SK-N-SH treated with all-trans-retinoic acid at 6 μM for 48 hours (cell line): Measurements from ENCODE around the gene GPR34.

Experiments used
- TCF4 ChIP-seq: fragments of 250-450 bp; sonication (Bioruptor Pico); IDR thresholded peaks from 2 replicates; pipeline ENCODE4 v1.8.0; 2021; ENCODE audit warnings: mild to moderate bottlenecking, moderate library complexity, borderline replicate concordance
- TOX ChIP-seq: fragments of 250-450 bp; sonication (Bioruptor Pico); IDR thresholded peaks from 2 replicates; pipeline ENCODE4 v1.8.0; 2021; ENCODE audit warnings: mild to moderate bottlenecking, moderate library complexity, borderline replicate concordance
- TF ChIP-seq, protein P1 (sequence below): fragments of 250-450 bp; sonication (Bioruptor Pico); IDR thresholded peaks from 2 replicates; pipeline ENCODE4 v1.5.1; 2020; ENCODE audit warnings: low read depth, mild to moderate bottlenecking, moderate library complexity

DNA sequence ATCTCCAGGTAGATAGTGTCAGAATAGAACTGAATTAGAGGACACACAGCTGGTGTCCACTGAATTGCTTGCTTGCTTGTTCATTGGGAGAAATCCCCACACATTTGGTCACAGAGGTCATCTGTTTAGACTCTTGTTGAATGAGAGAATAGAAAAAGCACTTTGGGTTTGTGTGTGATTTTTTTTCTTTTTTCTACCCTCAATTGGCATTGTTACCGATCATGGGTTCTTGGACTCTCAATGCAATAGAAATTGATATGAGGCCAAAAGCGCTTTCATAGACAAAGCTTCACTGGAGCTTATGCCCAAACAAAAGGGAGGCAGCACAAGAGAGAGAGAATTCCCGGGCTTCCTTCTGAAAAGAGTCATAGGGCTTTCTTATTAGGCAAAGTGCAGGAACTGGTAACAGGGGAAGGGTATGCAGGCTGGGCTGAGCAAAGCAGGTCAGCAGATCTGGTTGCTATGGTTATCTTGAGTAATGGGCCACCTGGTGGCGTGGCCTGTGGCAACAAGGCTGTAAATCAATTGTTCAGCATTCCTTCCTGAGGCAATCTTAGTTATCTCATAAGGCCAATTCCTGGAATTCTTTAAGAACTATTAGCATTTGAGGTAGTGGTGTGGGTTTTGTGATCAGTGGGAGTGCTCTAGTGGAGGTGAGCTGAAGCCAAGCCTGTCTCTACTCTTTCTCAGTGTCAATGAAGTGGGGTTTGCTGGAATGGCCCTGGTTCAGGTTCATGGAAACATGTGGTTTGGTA, 29.9 kb downstream of the GPR34 start:
- TF ChIP-seq TCF4 (CRISPR knock-in tag) (no peak), TOX (no peak)
- TF ChIP-seq, protein P1, sequence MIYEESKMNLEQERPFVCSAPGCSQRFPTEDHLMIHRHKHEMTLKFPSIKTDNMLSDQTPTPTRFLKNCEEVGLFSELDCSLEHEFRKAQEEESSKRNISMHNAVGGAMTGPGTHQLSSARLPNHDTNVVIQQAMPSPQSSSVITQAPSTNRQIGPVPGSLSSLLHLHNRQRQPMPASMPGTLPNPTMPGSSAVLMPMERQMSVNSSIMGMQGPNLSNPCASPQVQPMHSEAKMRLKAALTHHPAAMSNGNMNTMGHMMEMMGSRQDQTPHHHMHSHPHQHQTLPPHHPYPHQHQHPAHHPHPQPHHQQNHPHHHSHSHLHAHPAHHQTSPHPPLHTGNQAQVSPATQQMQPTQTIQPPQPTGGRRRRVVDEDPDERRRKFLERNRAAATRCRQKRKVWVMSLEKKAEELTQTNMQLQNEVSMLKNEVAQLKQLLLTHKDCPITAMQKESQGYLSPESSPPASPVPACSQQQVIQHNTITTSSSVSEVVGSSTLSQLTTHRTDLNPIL (CRISPR knock-in tag): no peak
